GM21360 (cell line): ENCODE data around the gene WNT7A.

Experiments
- ATAC-seq: cut with Tn5 transposase; IDR thresholded peaks from one replicate; pipeline ENCODE4 v1.9.1; 2021; ENCODE audit warnings: mild to moderate bottlenecking, moderate library complexity; ENCODE audit not compliant: unreplicated experiment

WNT7A gene

GRCh38 chr3:13798401-13798800 lies 81.5 kb downstream of the WNT7A start:
- ATAC-seq, result no peak

- ATAC-seq, result no peak
These were observed 83.0 kb downstream of the WNT7A start for GRCh38 chr3:13796701-13797460.

GRCh38 chr3:13795816-13796215 lies 84.1 kb downstream of the WNT7A start:
- no peak for ATAC-seq

GRCh38 chr3:13794322-13794721 lies 85.5 kb downstream of the WNT7A start:
- ATAC-seq, result no peak

GRCh38 chr3:13793451-13793850 lies 86.4 kb downstream of the WNT7A start:
- no peak for ATAC-seq

GRCh38 chr3:13792512-13793371 lies 87.1 kb downstream of the WNT7A start:
- no peak for ATAC-seq

- ATAC-seq, result no peak
These were observed 87.8 kb downstream of the WNT7A start for GRCh38 chr3:13792051-13792490.

- ATAC-seq, result no peak
These were observed 88.4 kb downstream of the WNT7A start for GRCh38 chr3:13791198-13792050.

- ATAC-seq, result no peak
These were observed 89.3 kb downstream of the WNT7A start for GRCh38 chr3:13790376-13791197.

GRCh38 chr3:13788522-13789424 lies 91.1 kb downstream of the WNT7A start:
- ATAC-seq, result no peak

GRCh38 chr3:13787533-13788132 lies 92.2 kb downstream of the WNT7A start:
- ATAC-seq, result no peak

- no peak for ATAC-seq
These were observed 93.1 kb downstream of the WNT7A start for GRCh38 chr3:13786811-13787210.

- no peak for ATAC-seq
These were observed 93.9 kb downstream of the WNT7A start for GRCh38 chr3:13785853-13786436.

GRCh38 chr3:13785351-13785750 lies 94.5 kb downstream of the WNT7A start:
- ATAC-seq, result no peak

GRCh38 chr3:13783476-13783875 lies 96.4 kb downstream of the WNT7A start:
- ATAC-seq, result no peak

GRCh38 chr3:13782501-13782900 lies 97.4 kb downstream of the WNT7A start:
- no peak for ATAC-seq

- ATAC-seq, result no peak
These were observed 98.5 kb downstream of the WNT7A start for GRCh38 chr3:13781417-13781816.

- ATAC-seq, result no peak
These were observed 99.3 kb downstream of the WNT7A start for GRCh38 chr3:13780432-13781176.
